Upper lobe of right lung (tissue), 1 donor: ENCODE results near the gene S100PBP. TPM values are rescaled to one million over a fixed set of nuclear protein-coding genes. Genes with fewer than 3 reads are reported as not detected.

ENCODE experiments used
- ATAC-seq: fragments of 200-7000 bp; cut with Tn5 transposase; one replicate; pipeline ENCODE4 v1.9.1; 2020; ENCODE audit warnings: mild to moderate bottlenecking, moderate library complexity
- DNase-seq: peaks from one replicate; pipeline ENCODE4 v3.0.0-alpha.2; 2020
- H3K27ac ChIP-seq: fragments of 200-600 bp; one replicate; pipeline ENCODE4 v1.8.0; 2022
- H3K27me3 ChIP-seq: fragments of 200-600 bp; one replicate; pipeline ENCODE4 v1.8.0; 2022; ENCODE audit warnings: mild to moderate bottlenecking
- H3K36me3 ChIP-seq: fragments of 200-600 bp; one replicate; pipeline ENCODE4 v1.8.0; 2022
- H3K4me1 ChIP-seq: fragments of 200-600 bp; one replicate; pipeline ENCODE4 v1.8.0; 2022
- H3K4me3 ChIP-seq: fragments of 200-600 bp; one replicate; pipeline ENCODE4 v1.8.0; 2022; ENCODE audit warnings: mild to moderate bottlenecking
- H3K9me3 ChIP-seq: fragments of 200-600 bp; one replicate; pipeline ENCODE4 v1.8.0; 2022
- CTCF ChIP-seq: fragments of 200-600 bp; IDR thresholded peaks from one replicate; pipeline ENCODE4 v1.8.0; 2022; ENCODE audit warnings: antibody characterized with exemption
- intact Hi-C: fragments of 100-400 bp; cut with DNase I; formaldehyde crosslinking; loops from one replicate; pipeline ENCODE4 v1.11.0; 2022
- long read RNA-seq: library from polyadenylated mRNA; unstranded; transcript quantifications from one replicate; pipeline ENCODE4 v2.0.0, GENCODE V29; 2021
- total RNA-seq: library from RNA; stranded (reverse); fragmentation: NEBNext Ultra II Directional; extraction: Animal tissue kit (Norgen Biotek cat#: 25700); gene quantifications from one replicate; pipeline ENCODE4 v1.2.1, GENCODE V29; 2021
- donor health status: DM: no; HTN: yes; CAD: no; lungs with severe emphysema.

Gene S100PBP
- 34.9 TPM for total RNA-seq
- long read RNA-seq, full-length matches to known transcripts = 4 of 13 reads
- long read RNA-seq, partial matches to known transcripts = 0 of 13 reads
- long read RNA-seq, other reads (novel, unspliced or antisense) = 9 of 13 reads

- peak within 1 kb of the TSS; percentile 96 for H3K27ac ChIP-seq
- no peaks in the 10 kb centered on the region for H3K9me3 ChIP-seq
- H3K36me3 ChIP-seq = peaks cover 6% of the 10 kb centered on the region
- ATAC-seq (peak; percentile 98), DNase-seq (peak; percentile 100)
- no peaks in the 10 kb centered on the region for H3K27me3 ChIP-seq
- peak; percentile 2 for TF ChIP-seq CTCF
- peak within 1 kb of the TSS; percentile 89 for H3K4me3 ChIP-seq
- H3K4me1 ChIP-seq = peaks cover 42% of the 10 kb centered on the region
- intact Hi-C loops = no loop called here
Measured at GRCh38 chr1:32817159-32817814, at the start of gene S100PBP, which contains the start of gene YARS1. S100PBP (plus strand) TSS chr1:32817653; CDS start chr1:32826100, 8,447 bp downstream. YARS1 (minus strand) TSS chr1:32817358; CDS start chr1:32817244, 114 bp downstream.

GRCh38 chr1:32768110-32768850 is 49.2 kb upstream of the S100PBP start:
- peak; percentile 40 for DNase-seq
- ATAC-seq = no peak
- H3K4me1 ChIP-seq = peaks cover 26% of the 10 kb centered on the region

GRCh38 chr1:32769524-32770220 is 47.8 kb upstream of the S100PBP start:
- DNase-seq (peak; percentile 65), ATAC-seq (no peak)
- no peak overlapping the region for H3K4me3 ChIP-seq
- H3K9me3 ChIP-seq = no peaks in the 10 kb centered on the region
- H3K27ac ChIP-seq = no peak overlapping the region
- H3K4me1 ChIP-seq = peaks cover 30% of the 10 kb centered on the region
- intact Hi-C loops = loop anchor here (5.0 kb wide), 1 partner anchor 57 kb away; no protein-coding TSS in a partner anchor
- H3K27me3 ChIP-seq = no peaks in the 10 kb centered on the region
- peaks cover 25% of the 10 kb centered on the region for H3K36me3 ChIP-seq
- no peak for TF ChIP-seq CTCF

More at GRCh38 chr1:32768110-32768850, 49.2 kb upstream of the S100PBP start:
- Histone ChIP-seq H3K27me3 (no peaks in the 10 kb centered on the region), H3K27ac (no peak overlapping the region), H3K4me3 (no peak overlapping the region), H3K36me3 (peaks cover 11% of the 10 kb centered on the region), H3K9me3 (no peaks in the 10 kb centered on the region)
- intact Hi-C loops = no loop called here
- TF ChIP-seq CTCF = no peak

GRCh38 chr1:32770221-32770731 is 47.2 kb upstream of the S100PBP start:
- Histone ChIP-seq H3K27ac (no peak overlapping the region), H3K36me3 (peaks cover 31% of the 10 kb centered on the region), H3K4me1 (peaks cover 33% of the 10 kb centered on the region), H3K9me3 (no peaks in the 10 kb centered on the region), H3K4me3 (no peak overlapping the region), H3K27me3 (no peaks in the 10 kb centered on the region)
- DNase-seq = peak; percentile 54
- ATAC-seq = no peak
- intact Hi-C loops = loop anchor here (5.0 kb wide), 1 partner anchor 58 kb away; no protein-coding TSS in a partner anchor
- TF ChIP-seq CTCF = no peak
